ENCODE results near the gene ABTB1.
A peak's percentile ranks its signal among the peaks of the same experiment; 100 is the strongest.

Gene ABTB1

GRCh38 chr3:127728417-127729015 lies 55.8 kb downstream of the ABTB1 start:
- peaks cover 18 to 22% of the 10 kb centered on the region in 2 experiments for H3K4me1 ChIP-seq (ENCODE audit: control insufficient read depth in 1 of 2, insufficient read depth in 1 of 2, low read depth in 1 of 2, low read length in 1 of 2)
- H3K27ac ChIP-seq, result peak overlapping the region; percentile 75
- TF ChIP-seq CTCF (IDR thresholded peaks at IDR 0.05), result no peak
- no peak overlapping the region for H3K4me3 ChIP-seq (ENCODE audit: low read depth in 1 of 2, low read length in 1 of 2)
- H3K36me3 ChIP-seq, result no peaks in the 10 kb centered on the region
- no peaks in the 10 kb centered on the region for H3K27me3 ChIP-seq
- no peaks in the 10 kb centered on the region for H3K9me3 ChIP-seq

GRCh38 chr3:127729556-127730056 lies 56.9 kb downstream of the ABTB1 start:
- H3K36me3 ChIP-seq, result no peaks in the 10 kb centered on the region
- peak overlapping the region in 1 of 2 experiments; percentile 9 for H3K4me3 ChIP-seq (ENCODE audit: low read depth in 1 of 2, low read length in 1 of 2)
- H3K27me3 ChIP-seq, result no peaks in the 10 kb centered on the region
- H3K9me3 ChIP-seq, result no peaks in the 10 kb centered on the region
- peaks cover 29 to 32% of the 10 kb centered on the region in 2 experiments for H3K4me1 ChIP-seq (ENCODE audit: control insufficient read depth in 1 of 2, insufficient read depth in 1 of 2, low read depth in 1 of 2, low read length in 1 of 2)
- TF ChIP-seq CTCF (IDR thresholded peaks at IDR 0.05), result no peak
- peak overlapping the region; percentile 75 for H3K27ac ChIP-seq

GRCh38 chr3:127730171-127730570 lies 57.4 kb downstream of the ABTB1 start:
- Histone ChIP-seq H3K4me3 (ENCODE audit: low read depth in 1 of 2, low read length in 1 of 2) (no peak overlapping the region), H3K27ac (peak overlapping the region; percentile 75), H3K27me3 (no peaks in the 10 kb centered on the region), H3K4me1 (ENCODE audit: control insufficient read depth in 1 of 2, insufficient read depth in 1 of 2, low read depth in 1 of 2, low read length in 1 of 2) (peaks cover 35 to 37% of the 10 kb centered on the region in 2 experiments), H3K9me3 (no peaks in the 10 kb centered on the region), H3K36me3 (no peaks in the 10 kb centered on the region)
- no peak for TF ChIP-seq CTCF (IDR thresholded peaks at IDR 0.05)
